OCI-LY7 (cell line): ENCODE measurements around the gene ABCG2. TPM values are rescaled to one million over a fixed set of nuclear protein-coding genes. Genes with fewer than 3 reads are reported as not detected.

Experiments
- BruUV-seq: library from RNA; stranded (reverse); fragments of 400-500 nt; replicated peaks from 2 replicates; lab custom pipeline; 2021; lab: Mats Ljungman, UMichigan
- CTCF ChIA-PET: fragments of 300-600 bp; sonication (Branson Sonifier 250); formaldehyde crosslinking; loops from one replicate; lab custom pipeline; 2022; ENCODE audit warnings: antibody characterized with exemption; ENCODE audit not compliant: unreplicated experiment; lab: Charles Lee
- POLR2A ChIA-PET: fragments of 300-600 bp; sonication (Branson Sonifier 250); formaldehyde crosslinking; loops from one replicate; lab custom pipeline; 2022; ENCODE audit warnings: antibody characterized with exemption; lab: Charles Lee
- DNase-seq: peaks from one replicate; pipeline ENCODE4 v3.0.0-alpha.2; 2015; ENCODE audit warnings: low spot score
- H2AFZ ChIP-seq: fragments of 200-600 bp; sonication (generic), shearing (Covaris generic); 2 replicates; pipeline ENCODE4 v1.6.1; 2014; ENCODE audit warnings: mild to moderate bottlenecking, antibody characterized with exemption, low read length, moderate library complexity
- H3K27ac ChIP-seq: fragments of 200-600 bp; sonication (generic); 2 replicates; pipeline ENCODE4 v1.5.1; 2014; ENCODE audit warnings: mixed run types, low read depth, mild to moderate bottlenecking, moderate library complexity, low read length, inconsistent platforms; ENCODE audit not compliant: poor library complexity, severe bottlenecking
- H3K36me3 ChIP-seq: fragments of 200-600 bp; sonication (generic); 2 replicates; pipeline ENCODE4 v1.6.1; 2014; ENCODE audit warnings: mild to moderate bottlenecking, antibody characterized with exemption, low read length, moderate library complexity, mixed read lengths; ENCODE audit not compliant: insufficient read depth
- H3K4me1 ChIP-seq: fragments of 200-600 bp; sonication (generic); 2 replicates; pipeline ENCODE4 v1.5.1; 2014; ENCODE audit warnings: mild to moderate bottlenecking, low read length; ENCODE audit not compliant: insufficient read depth, poor library complexity, severe bottlenecking
- H3K4me2 ChIP-seq: fragments of 200-600 bp; sonication (generic); 2 replicates; pipeline ENCODE4 v1.6.1; 2014; ENCODE audit warnings: mild to moderate bottlenecking, low read length
- H3K4me3 ChIP-seq: fragments of 200-600 bp; sonication (generic); 2 replicates; pipeline ENCODE4 v1.5.1; 2014; ENCODE audit warnings: mild to moderate bottlenecking, low read depth, low read length; ENCODE audit not compliant: poor library complexity, severe bottlenecking
- H3K79me2 ChIP-seq: fragments of 200-600 bp; sonication (generic); 2 replicates; pipeline ENCODE4 v1.6.1; 2016; ENCODE audit warnings: low read depth, mild to moderate bottlenecking, low read length, moderate library complexity, mixed read lengths; ENCODE audit not compliant: insufficient read depth
- H3K9me2 ChIP-seq: fragments of 200-600 bp; sonication (generic); 2 replicates; pipeline ENCODE4 v1.6.1; 2016; ENCODE audit warnings: mild to moderate bottlenecking, low read length, mixed read lengths; ENCODE audit not compliant: insufficient read depth
- H3K9me3 ChIP-seq: fragments of 200-600 bp; sonication (generic); 2 replicates; pipeline ENCODE4 v1.6.1; 2014; ENCODE audit warnings: mild to moderate bottlenecking, mixed run types, low read length, mixed read lengths
- H4K20me1 ChIP-seq: fragments of 200-600 bp; sonication (generic); 2 replicates; pipeline ENCODE4 v1.6.1; 2014; ENCODE audit warnings: mild to moderate bottlenecking, antibody characterized with exemption, low read length, moderate library complexity, mixed read lengths; ENCODE audit not compliant: insufficient read depth
- EZH2phosphoT487 ChIP-seq: fragments of 200-600 bp; sonication (generic); IDR thresholded peaks from 2 replicates; pipeline ENCODE4 v1.6.1; 2018; ENCODE audit warnings: low read depth, borderline replicate concordance, mild to moderate bottlenecking, mixed run types, antibody characterized with exemption, low read length, moderate library complexity, mixed read lengths
- intact Hi-C: fragments of 100-400 bp; cut with micrococcal nuclease; formaldehyde crosslinking; loops from one replicate; pipeline ENCODE4 v1.10.0; 2022; ENCODE audit not compliant: unreplicated experiment
- total RNA-seq, 2 experiments: library from RNA; depleted of rRNA in 1 of 2; stranded (reverse); fragments of >200 nt in 1 of 2; shearing (Covaris generic) in 1 of 2; gene quantifications; 2 replicates each; pipeline ENCODE4 v1.2.3, GENCODE V29; 2014 to 2022
- TF ChIP-seq, protein P1 (sequence below): fragments of 200-600 bp; sonication (generic); conservative IDR thresholded peaks from 2 replicates; pipeline ENCODE4 v1.5.1; 2014; ENCODE audit warnings: mild to moderate bottlenecking, antibody characterized with exemption, low read length, moderate library complexity, mixed read lengths

The ABCG2 gene
- total RNA-seq, 2 experiments from 2014 or later = not detected

GRCh38 chr4:88102026-88102425 lies 56.4 kb downstream of the ABCG2 start:
- Histone ChIP-seq H3K27ac (no peak overlapping the region), H3K9me3 (no peaks in the 10 kb centered on the region), H3K36me3 (no peaks in the 10 kb centered on the region), H3K4me1 (no peaks in the 10 kb centered on the region), H3K4me3 (no peak overlapping the region), H3K4me2 (no peak overlapping the region), H3K9me2 (no peaks in the 10 kb centered on the region), H4K20me1 (no peaks in the 10 kb centered on the region), H3K79me2 (no peaks in the 10 kb centered on the region), H2AFZ (no peak overlapping the region)
- no TSS peak for BruUV-seq
- intact Hi-C loops = no loop called here
- ChIA-PET CTCF (no interaction called here), POLR2A (no interaction called here)
- TF ChIP-seq, protein P1, sequence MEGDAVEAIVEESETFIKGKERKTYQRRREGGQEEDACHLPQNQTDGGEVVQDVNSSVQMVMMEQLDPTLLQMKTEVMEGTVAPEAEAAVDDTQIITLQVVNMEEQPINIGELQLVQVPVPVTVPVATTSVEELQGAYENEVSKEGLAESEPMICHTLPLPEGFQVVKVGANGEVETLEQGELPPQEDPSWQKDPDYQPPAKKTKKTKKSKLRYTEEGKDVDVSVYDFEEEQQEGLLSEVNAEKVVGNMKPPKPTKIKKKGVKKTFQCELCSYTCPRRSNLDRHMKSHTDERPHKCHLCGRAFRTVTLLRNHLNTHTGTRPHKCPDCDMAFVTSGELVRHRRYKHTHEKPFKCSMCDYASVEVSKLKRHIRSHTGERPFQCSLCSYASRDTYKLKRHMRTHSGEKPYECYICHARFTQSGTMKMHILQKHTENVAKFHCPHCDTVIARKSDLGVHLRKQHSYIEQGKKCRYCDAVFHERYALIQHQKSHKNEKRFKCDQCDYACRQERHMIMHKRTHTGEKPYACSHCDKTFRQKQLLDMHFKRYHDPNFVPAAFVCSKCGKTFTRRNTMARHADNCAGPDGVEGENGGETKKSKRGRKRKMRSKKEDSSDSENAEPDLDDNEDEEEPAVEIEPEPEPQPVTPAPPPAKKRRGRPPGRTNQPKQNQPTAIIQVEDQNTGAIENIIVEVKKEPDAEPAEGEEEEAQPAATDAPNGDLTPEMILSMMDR = no peak
- TF ChIP-seq EZH2phosphoT487 = no peak
- DNase-seq = no peak

DNA sequence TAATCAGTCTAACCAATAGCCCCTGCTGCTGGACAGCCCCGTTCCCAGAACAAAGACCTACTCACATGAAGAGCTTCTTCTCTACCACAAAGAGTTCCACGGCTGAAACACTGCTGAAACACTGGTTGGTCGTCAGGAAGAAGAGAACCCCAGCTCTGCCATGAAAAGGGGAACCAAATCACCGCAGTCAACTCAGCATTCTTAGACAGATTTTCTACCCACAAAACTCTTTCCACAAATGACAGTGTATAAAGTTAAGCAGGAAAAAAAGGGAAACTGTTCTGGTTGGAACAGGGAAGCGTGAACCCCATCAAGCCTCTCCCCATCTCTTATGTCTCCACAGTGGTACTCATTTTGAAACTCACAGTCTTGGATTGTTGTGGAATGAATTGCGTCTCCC lies 57.3 kb downstream of the ABCG2 start:
- H3K79me2 ChIP-seq = no peaks in the 10 kb centered on the region
- intact Hi-C loops = no loop called here
- H2AFZ ChIP-seq = no peak overlapping the region
- no peaks in the 10 kb centered on the region for H3K9me2 ChIP-seq
- H4K20me1 ChIP-seq = no peaks in the 10 kb centered on the region
- no peak overlapping the region for H3K27ac ChIP-seq
- no peak for DNase-seq
- H3K36me3 ChIP-seq = no peaks in the 10 kb centered on the region
- H3K9me3 ChIP-seq = no peaks in the 10 kb centered on the region
- no peak overlapping the region for H3K4me3 ChIP-seq
- no TSS peak for BruUV-seq
- TF ChIP-seq, protein P1 = no peak
- no peak for TF ChIP-seq EZH2phosphoT487
- ChIA-PET POLR2A (no interaction called here), CTCF (no interaction called here)
- no peak overlapping the region for H3K4me2 ChIP-seq
- no peaks in the 10 kb centered on the region for H3K4me1 ChIP-seq

- no peak for DNase-seq
- H3K36me3 ChIP-seq = no peaks in the 10 kb centered on the region
- H3K9me2 ChIP-seq = no peaks in the 10 kb centered on the region
- CTCF ChIA-PET = no interaction called here
- intact Hi-C loops = no loop called here
- H3K9me3 ChIP-seq = no peaks in the 10 kb centered on the region
- H3K4me3 ChIP-seq = no peak overlapping the region
- no TSS peak for BruUV-seq
- H4K20me1 ChIP-seq = no peaks in the 10 kb centered on the region
- TF ChIP-seq, protein P1 = no peak
- no peak for TF ChIP-seq EZH2phosphoT487
- POLR2A ChIA-PET = interaction anchor here (0.6 kb wide), 1 partner anchor 257 kb away, joined by 3 read pairs; no protein-coding TSS in a partner anchor
- no peak overlapping the region for H2AFZ ChIP-seq
- H3K27ac ChIP-seq = no peak overlapping the region
- no peaks in the 10 kb centered on the region for H3K4me1 ChIP-seq
- H3K4me2 ChIP-seq = no peak overlapping the region
- H3K79me2 ChIP-seq = no peaks in the 10 kb centered on the region
These were observed 59.3 kb downstream of the ABCG2 start for GRCh38 chr4:88098993-88099752.
